ENCODE data around the gene ACTN2. TPM values are rescaled to one million over a fixed set of nuclear protein-coding genes. Genes with fewer than 3 reads are reported as not detected.

ACTN2 gene
- total RNA-seq, 2 donors from 2014 or later: 0.06 to 0.19 TPM

DNA sequence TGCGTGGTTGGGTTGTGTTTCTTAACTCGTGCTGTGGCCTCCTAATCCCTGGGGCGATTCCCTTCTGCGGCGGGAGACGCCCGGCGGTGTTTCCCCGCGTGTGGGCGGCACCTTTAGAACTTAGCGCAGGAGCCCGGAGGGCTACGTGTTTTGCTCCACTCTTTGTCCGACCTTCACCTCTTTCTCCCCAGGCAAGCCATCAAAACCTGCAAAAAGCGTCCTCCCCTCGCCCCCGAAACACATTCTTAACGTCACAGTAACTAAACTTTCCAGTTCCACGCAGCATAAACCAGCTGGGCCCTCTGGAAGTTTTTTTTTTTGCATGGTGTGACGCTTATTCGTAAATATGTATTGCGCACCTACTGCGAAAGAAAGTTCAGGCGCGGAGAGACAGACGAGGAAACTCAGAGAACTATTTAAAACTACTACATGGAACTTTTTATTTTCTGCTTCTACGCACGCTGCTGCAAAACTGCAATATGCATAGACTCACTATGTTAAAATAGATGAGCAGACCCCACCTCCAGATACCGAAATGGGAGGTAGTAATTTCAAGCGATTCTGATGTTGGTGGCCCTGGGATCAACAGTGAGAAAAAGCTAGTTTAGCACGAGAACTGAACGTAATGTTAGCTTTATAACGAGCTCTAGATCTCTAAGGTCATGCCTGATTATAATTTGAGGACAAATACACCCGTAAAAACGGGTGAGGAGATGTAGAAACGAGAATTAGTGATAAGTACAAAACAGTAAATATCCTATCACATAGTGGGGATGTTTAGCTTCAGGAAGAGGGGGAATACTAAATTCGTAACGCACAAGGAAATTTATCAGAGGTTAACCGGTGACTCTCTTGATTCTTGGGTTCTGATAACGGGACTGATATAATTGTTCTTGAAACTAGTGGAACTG lies 109.7 kb downstream of the ACTN2 start:
- no peaks in the 10 kb centered on the region for H3K27me3 Mint-ChIP-seq
- peak overlapping the region; percentile 100 for H3K4me3 Mint-ChIP-seq
- peaks cover 44% of the 10 kb centered on the region for H3K36me3 Mint-ChIP-seq (ENCODE audit: low read depth)
- no peaks in the 10 kb centered on the region for H3K9me3 Mint-ChIP-seq
- H3K4me1 Mint-ChIP-seq: peaks cover 16% of the 10 kb centered on the region
- ATAC-seq (replicated peaks): peak; percentile 18
- peak overlapping the region; percentile 97 for H3K27ac Mint-ChIP-seq

DNA sequence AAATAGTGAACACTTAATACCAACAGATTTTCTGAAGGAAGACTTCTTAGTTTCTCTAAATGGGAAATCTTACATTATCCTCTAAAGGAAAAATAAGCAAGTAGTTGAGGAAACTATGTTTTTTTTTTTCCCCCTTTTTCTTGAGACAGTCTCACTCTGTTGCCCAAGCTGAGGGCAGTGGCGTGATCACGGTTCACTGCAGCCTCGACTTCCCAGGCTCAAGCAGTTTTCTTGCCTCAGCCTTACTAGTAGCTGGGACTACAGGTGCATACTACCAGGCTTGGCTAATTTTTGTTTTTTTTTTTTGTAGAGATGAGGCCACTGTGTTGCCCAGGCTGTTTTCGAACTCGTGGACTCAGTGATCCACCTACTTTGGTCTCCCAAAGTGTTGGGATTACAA lies 112.7 kb downstream of the ACTN2 start:
- ATAC-seq (replicated peaks): no peak
- Mint-ChIP-seq H3K4me1 (peaks cover 34% of the 10 kb centered on the region), H3K36me3 (ENCODE audit: low read depth) (peaks cover 72% of the 10 kb centered on the region)

DNA sequence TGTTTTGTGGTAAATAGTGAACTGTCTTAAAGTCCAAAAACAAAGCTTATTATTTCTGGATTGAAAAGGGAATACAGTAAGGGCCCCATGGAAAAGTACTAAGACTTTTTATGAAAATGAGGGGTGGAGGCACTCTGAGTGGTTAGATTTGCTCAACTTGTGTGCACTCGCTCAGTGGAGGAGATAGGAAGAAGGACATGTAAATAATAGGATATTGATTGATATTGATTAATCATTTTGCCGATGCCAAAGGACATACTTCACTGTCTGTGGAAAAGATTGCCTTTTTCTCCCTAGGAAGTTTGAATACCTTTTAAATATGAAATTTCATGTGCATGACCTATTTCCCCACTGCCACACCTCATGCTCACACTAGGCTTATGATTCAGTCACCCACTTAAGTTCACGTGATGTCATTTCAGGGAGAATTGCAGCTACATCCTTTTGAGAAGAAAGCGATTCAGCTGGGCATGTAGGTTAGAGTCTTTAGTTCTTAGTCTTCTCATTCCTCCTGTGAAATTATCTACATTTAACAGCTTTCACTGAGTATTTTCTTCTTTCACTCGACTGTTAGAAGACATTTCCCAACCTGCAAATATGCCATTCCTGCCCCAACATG lies 113.8 kb downstream of the ACTN2 start:
- ATAC-seq (replicated peaks): peak; percentile 45
- Mint-ChIP-seq H3K27me3 (no peaks in the 10 kb centered on the region), H3K4me1 (peaks cover 38% of the 10 kb centered on the region), H3K4me3 (peak overlapping the region; percentile 44), H3K36me3 (ENCODE audit: low read depth) (peaks cover 73% of the 10 kb centered on the region), H3K27ac (peak overlapping the region; percentile 55), H3K9me3 (no peaks in the 10 kb centered on the region)

More for the DNA sequence above, 112.7 kb downstream of the ACTN2 start:
- H3K4me3 Mint-ChIP-seq: no peak overlapping the region
- no peaks in the 10 kb centered on the region for H3K9me3 Mint-ChIP-seq
- H3K27ac Mint-ChIP-seq: no peak overlapping the region
- no peaks in the 10 kb centered on the region for H3K27me3 Mint-ChIP-seq

DNA sequence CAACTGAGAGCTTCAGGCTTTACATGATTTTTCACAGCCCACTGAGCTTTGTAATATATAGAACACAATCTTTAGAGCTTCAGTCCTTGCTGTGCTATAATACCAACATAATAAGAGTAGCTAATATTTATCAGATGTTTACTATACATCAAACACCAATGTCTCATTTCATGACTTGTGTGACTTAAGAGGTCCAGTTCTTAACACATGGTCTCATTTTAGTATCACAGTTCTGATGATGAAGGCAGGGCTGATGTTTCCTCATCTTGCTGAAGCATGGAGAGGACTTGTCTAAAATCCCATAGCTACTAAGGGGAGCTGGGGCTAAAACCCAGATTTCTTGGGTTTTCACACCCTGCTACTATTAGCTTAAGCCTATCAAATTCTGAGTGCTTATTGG lies 114.3 kb downstream of the ACTN2 start:
- Mint-ChIP-seq H3K9me3 (no peaks in the 10 kb centered on the region), H3K27me3 (no peaks in the 10 kb centered on the region), H3K27ac (peak overlapping the region; percentile 55), H3K36me3 (ENCODE audit: low read depth) (peaks cover 71% of the 10 kb centered on the region), H3K4me3 (peak overlapping the region; percentile 44), H3K4me1 (peaks cover 42% of the 10 kb centered on the region)
- peak; percentile 13 for ATAC-seq (replicated peaks)

DNA sequence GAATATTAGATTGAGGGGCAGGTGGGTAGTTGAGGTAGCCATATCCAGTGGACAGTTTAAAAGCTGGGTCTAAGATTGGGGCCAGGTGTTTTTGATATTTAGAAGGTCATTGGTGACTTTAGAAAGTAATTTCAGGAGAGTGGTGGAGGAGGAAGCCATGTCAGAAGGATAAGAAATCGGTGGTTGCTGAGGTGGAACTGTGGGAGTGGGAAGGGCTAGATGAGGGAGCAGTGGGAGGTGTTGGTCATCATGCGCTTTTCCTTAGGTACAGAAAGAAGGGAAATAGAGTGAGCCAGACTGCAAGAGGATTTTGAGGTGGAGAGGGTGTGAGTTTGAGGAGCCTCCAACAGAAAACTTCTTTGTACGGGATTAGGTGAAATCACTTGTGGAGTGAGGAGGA lies 116.0 kb downstream of the ACTN2 start:
- Mint-ChIP-seq H3K27ac (peak overlapping the region; percentile 55), H3K9me3 (no peaks in the 10 kb centered on the region), H3K4me3 (peak overlapping the region; percentile 44), H3K36me3 (ENCODE audit: low read depth) (peaks cover 54% of the 10 kb centered on the region), H3K27me3 (no peaks in the 10 kb centered on the region), H3K4me1 (peaks cover 43% of the 10 kb centered on the region)
- ATAC-seq (replicated peaks): peak; percentile 36

GRCh38 chr1:236806634-236807033 lies 120.3 kb downstream of the ACTN2 start:
- H3K4me3 Mint-ChIP-seq: no peak overlapping the region
- H3K27me3 Mint-ChIP-seq: no peaks in the 10 kb centered on the region
- ATAC-seq (replicated peaks): peak; percentile 70

DNA sequence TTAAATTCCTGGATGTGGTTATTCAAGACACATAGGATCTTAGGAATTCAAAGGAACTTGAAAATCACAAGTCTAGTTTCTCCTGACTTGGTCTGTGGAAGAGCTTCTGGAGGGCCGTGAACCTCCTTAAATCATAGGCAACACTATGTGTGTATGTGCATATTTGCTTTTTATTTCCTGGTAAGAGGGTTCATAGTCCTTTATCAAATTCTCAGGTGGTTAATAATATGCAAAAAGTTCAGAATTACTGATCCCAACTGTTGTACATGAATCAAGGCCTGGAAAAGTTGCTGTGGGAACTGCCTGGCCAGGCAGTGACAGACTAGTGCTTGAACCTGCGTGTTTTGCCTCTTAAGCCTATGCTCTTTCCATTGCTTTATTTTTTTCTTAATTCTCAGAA lies 121.7 kb downstream of the ACTN2 start:
- Mint-ChIP-seq H3K27me3 (no peaks in the 10 kb centered on the region), H3K27ac (no peak overlapping the region), H3K36me3 (ENCODE audit: low read depth) (peaks cover 11% of the 10 kb centered on the region), H3K9me3 (no peaks in the 10 kb centered on the region), H3K4me3 (no peak overlapping the region), H3K4me1 (peaks cover 25% of the 10 kb centered on the region)
- no peak for ATAC-seq (replicated peaks)

More at GRCh38 chr1:236806634-236807033, 120.3 kb downstream of the ACTN2 start:
- H3K27ac Mint-ChIP-seq: no peak overlapping the region
- H3K4me1 Mint-ChIP-seq: peaks cover 37% of the 10 kb centered on the region
- no peaks in the 10 kb centered on the region for H3K9me3 Mint-ChIP-seq
- peaks cover 25% of the 10 kb centered on the region for H3K36me3 Mint-ChIP-seq (ENCODE audit: low read depth)

DNA sequence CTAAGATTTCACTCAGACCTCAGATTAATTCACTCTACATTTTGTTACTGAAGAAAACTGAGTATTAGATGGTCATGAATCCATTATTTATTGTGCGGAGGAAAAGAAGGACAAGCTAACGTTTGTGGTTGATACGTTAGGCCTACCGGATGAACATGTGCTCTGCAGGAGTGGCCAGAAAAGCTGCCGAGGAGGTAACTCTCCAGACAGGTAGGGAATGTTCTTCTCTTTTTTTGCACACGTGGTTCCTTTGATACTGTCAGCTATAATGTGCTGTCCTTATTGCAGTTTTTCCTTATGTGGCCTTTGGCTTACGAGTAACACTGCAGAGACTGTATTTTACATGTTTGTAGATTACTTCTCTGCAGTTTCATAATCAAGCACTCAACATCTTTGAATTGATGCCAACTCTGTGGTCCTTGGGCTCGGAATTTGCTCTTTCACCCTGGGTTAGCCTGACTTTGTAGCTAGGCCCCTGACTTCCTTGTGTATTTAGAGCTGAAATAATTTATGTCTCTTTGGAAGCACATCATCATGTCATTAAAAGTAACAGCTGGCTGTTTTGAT lies 122.3 kb downstream of the ACTN2 start:
- Mint-ChIP-seq H3K4me1 (peaks cover 25% of the 10 kb centered on the region), H3K27ac (peak overlapping the region; percentile 56), H3K36me3 (ENCODE audit: low read depth) (peaks cover 5% of the 10 kb centered on the region)

GRCh38 chr1:236809148-236809547 lies 122.8 kb downstream of the ACTN2 start:
- peaks cover 25% of the 10 kb centered on the region for H3K4me1 Mint-ChIP-seq
- ATAC-seq (replicated peaks): no peak
- H3K27ac Mint-ChIP-seq: peak overlapping the region; percentile 56
- no peaks in the 10 kb centered on the region for H3K36me3 Mint-ChIP-seq (ENCODE audit: low read depth)
- H3K4me3 Mint-ChIP-seq: peak overlapping the region; percentile 42
- no peaks in the 10 kb centered on the region for H3K27me3 Mint-ChIP-seq
- no peaks in the 10 kb centered on the region for H3K9me3 Mint-ChIP-seq

More for the DNA sequence above, 122.3 kb downstream of the ACTN2 start:
- H3K9me3 Mint-ChIP-seq: no peaks in the 10 kb centered on the region
- H3K4me3 Mint-ChIP-seq: no peak overlapping the region
- no peaks in the 10 kb centered on the region for H3K27me3 Mint-ChIP-seq
- no peak for ATAC-seq (replicated peaks)

DNA sequence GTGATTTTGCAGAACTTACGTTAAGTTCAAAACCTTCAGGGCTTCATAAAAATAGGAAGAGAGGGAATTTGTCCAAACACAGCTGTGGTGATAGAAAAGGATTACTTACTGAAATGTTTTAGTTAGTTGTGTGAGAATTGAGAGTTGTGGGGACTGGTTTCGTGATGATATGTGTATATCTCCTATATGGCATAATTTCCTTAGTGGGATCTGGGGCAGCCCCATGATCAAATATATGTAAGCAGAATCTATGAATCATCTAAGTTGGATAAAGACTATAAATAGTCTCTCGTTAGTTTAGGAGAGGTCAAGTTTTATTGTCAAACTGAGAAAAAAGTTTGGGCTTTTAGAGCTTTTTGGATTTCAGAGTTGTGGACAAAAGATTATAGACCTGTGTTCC lies 123.7 kb downstream of the ACTN2 start:
- peak; percentile 80 for ATAC-seq (replicated peaks)
- Mint-ChIP-seq H3K4me3 (peak overlapping the region; percentile 42), H3K4me1 (peaks cover 22% of the 10 kb centered on the region), H3K9me3 (no peaks in the 10 kb centered on the region), H3K27me3 (no peaks in the 10 kb centered on the region), H3K27ac (peak overlapping the region; percentile 68), H3K36me3 (ENCODE audit: low read depth) (no peaks in the 10 kb centered on the region)

GRCh38 chr1:236812334-236813030 lies 126.2 kb downstream of the ACTN2 start:
- no peaks in the 10 kb centered on the region for H3K36me3 Mint-ChIP-seq (ENCODE audit: low read depth)
- no peak overlapping the region for H3K27ac Mint-ChIP-seq
- peaks cover 12% of the 10 kb centered on the region for H3K4me1 Mint-ChIP-seq
- no peak overlapping the region for H3K4me3 Mint-ChIP-seq
- no peak for ATAC-seq (replicated peaks)
- no peaks in the 10 kb centered on the region for H3K27me3 Mint-ChIP-seq
- no peaks in the 10 kb centered on the region for H3K9me3 Mint-ChIP-seq
